ENCODE data around the gene WNK2.

Gene WNK2

DNA sequence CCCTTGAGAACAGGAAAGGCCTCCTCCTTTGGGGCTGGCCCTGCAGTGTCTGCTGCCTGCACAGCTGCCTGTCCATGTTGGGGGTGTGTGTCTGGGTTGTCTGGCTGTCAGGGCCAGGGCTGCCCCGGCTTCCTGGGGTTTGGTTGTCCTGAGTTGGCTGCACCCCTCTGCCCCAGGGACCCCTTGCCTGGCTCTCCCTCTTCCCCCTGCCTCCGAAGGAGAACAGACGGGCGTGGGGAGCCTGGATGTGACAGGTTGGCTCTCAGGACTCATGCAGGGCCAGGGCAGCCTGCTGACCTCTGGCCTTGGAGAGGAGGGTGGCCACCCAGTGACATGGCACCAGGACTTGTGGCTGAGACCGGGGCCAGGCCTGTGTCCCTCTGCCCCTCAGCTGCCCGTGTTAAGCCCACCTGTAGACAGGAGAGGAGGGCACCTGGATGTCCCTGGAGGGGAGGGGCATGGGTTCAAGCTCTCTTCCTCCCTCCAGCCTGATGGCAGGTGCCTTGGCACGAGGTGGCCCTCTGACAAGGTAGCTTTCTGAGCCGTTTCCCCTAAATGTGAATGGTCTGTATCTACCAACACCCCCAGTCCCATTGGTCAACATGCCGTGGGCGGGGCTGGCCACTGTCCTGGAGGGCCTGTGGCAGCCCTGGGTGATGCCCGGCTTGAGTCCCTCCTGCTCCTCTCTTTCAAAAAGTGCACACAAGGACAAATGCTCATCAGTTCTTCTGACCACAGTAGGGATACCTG is 34.9 kb downstream of the WNK2 start:
- Histone ChIP-seq H3K9ac (ENCODE audit: low read depth, low read length) (no peak overlapping the region), H3K4me2 (ENCODE audit: low read length) (no peak overlapping the region), H3K27me3 (ENCODE audit: control insufficient read depth, insufficient read depth, low read length) (peaks cover 10% of the 10 kb centered on the region), H3K9me3 (replicated peaks; ENCODE audit: low read length) (no peaks in the 10 kb centered on the region), H3K4me1 (ENCODE audit: control insufficient read depth, insufficient read depth, low read length) (peaks cover 11% of the 10 kb centered on the region), H3K36me3 (ENCODE audit: insufficient read depth, low read length) (no peaks in the 10 kb centered on the region), H3K4me3 (ENCODE audit: low read length) (no peak overlapping the region)

DNA sequence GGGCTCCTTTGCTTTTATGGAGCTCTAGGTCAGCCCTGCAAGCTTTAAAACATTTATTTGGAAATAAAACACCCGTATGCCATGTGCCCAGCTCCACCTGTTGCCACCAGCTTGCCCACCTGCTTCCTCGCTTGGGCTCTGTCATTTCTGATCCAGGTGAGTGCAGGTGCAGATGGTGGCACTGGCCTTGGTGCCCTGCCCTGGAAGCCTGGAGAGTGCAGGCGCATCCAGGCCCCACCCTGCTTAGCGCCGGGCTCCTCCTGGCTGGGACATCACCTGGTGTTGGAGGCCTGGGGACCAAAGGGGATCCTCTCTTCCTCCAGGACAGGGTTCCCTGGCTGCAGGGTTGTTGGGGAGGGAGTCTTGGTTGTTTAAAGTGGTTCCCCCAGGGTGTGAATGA is 35.8 kb downstream of the WNK2 start:
- H3K4me3 ChIP-seq (ENCODE audit: low read length) = no peak overlapping the region
- peaks cover 12% of the 10 kb centered on the region for H3K4me1 ChIP-seq (ENCODE audit: control insufficient read depth, insufficient read depth, low read length)
- no peaks in the 10 kb centered on the region for H3K9me3 ChIP-seq (replicated peaks; ENCODE audit: low read length)
- peaks cover 10% of the 10 kb centered on the region for H3K27me3 ChIP-seq (ENCODE audit: control insufficient read depth, insufficient read depth, low read length)
- H3K36me3 ChIP-seq (ENCODE audit: insufficient read depth, low read length) = no peaks in the 10 kb centered on the region
- no peak overlapping the region for H3K4me2 ChIP-seq (ENCODE audit: low read length)
- no peak overlapping the region for H3K9ac ChIP-seq (ENCODE audit: low read depth, low read length)

DNA sequence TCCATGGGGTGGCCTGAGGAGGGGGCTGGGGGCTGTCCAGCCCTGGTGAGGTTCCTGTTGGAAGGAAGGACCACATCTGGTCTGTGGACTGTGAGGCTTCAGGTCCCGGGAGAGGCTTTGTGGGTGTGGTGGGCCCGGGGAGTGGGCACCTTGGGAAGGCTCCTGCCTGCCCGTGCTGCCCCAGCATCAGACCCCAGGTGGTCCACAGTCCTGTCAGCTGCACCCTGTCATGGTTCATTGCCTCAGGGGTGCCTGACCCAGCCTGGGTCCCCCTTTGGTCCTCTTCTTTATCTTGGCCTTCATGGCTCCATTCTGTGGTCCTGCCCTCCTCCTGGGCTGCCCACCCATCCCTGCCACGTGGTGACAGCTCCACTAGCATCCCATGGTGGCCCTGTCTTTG is 36.7 kb downstream of the WNK2 start:
- H3K4me3 ChIP-seq (ENCODE audit: low read length) = no peak overlapping the region
- peaks cover 12% of the 10 kb centered on the region for H3K4me1 ChIP-seq (ENCODE audit: control insufficient read depth, insufficient read depth, low read length)
- peaks cover 10% of the 10 kb centered on the region for H3K27me3 ChIP-seq (ENCODE audit: control insufficient read depth, insufficient read depth, low read length)
- no peaks in the 10 kb centered on the region for H3K9me3 ChIP-seq (replicated peaks; ENCODE audit: low read length)
- H3K36me3 ChIP-seq (ENCODE audit: insufficient read depth, low read length) = no peaks in the 10 kb centered on the region
- no peak overlapping the region for H3K9ac ChIP-seq (ENCODE audit: low read depth, low read length)
- H3K4me2 ChIP-seq (ENCODE audit: low read length) = no peak overlapping the region

DNA sequence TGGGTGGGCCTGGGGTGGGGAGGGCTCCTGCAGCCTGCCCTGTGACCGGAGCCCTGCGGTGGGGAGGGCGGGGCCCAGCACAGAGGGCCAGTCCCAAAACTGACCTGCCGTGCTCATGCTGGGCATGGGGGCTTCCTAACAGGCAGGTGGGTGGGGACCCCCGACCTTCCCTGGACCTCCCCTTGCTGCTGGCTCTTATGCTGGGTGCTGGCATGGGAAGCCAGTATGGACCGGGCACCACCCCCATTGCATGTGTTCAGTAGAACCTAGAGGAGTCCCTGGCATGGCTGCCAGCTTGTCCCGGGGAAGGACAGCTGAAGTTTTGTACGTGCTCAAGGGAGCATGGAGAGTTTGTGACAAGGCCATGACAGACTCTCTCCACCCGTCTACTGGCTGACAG is 37.1 kb downstream of the WNK2 start:
- Histone ChIP-seq H3K4me1 (ENCODE audit: control insufficient read depth, insufficient read depth, low read length) (peaks cover 12% of the 10 kb centered on the region), H3K4me2 (ENCODE audit: low read length) (no peak overlapping the region), H3K9ac (ENCODE audit: low read depth, low read length) (no peak overlapping the region), H3K27me3 (ENCODE audit: control insufficient read depth, insufficient read depth, low read length) (peaks cover 10% of the 10 kb centered on the region), H3K4me3 (ENCODE audit: low read length) (no peak overlapping the region), H3K9me3 (replicated peaks; ENCODE audit: low read length) (no peaks in the 10 kb centered on the region), H3K36me3 (ENCODE audit: insufficient read depth, low read length) (no peaks in the 10 kb centered on the region)

DNA sequence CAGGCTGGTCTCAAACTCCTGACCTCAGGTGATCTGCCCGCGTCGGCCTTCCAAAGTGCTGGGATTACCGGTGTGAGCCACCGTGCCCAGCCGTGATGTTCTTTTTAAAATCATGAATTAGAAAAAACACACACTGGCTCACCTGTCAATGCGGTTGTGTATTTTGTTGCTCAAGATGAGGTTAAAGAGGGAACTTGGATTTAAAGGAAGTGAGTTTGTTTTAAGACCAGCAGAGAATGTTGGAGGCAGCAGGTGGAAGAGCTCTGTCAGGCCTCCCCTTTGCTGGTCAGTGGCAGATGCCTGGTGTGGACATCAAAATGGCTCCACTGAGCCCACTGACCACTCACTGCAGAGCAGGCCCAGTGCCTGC is 38.9 kb downstream of the WNK2 start:
- no peaks in the 10 kb centered on the region for H3K9me3 ChIP-seq (replicated peaks; ENCODE audit: low read length)
- no peaks in the 10 kb centered on the region for H3K36me3 ChIP-seq (ENCODE audit: insufficient read depth, low read length)
- H3K9ac ChIP-seq (ENCODE audit: low read depth, low read length) = no peak overlapping the region
- H3K27me3 ChIP-seq (ENCODE audit: control insufficient read depth, insufficient read depth, low read length) = peaks cover 10% of the 10 kb centered on the region
- no peak overlapping the region for H3K4me3 ChIP-seq (ENCODE audit: low read length)
- H3K4me1 ChIP-seq (ENCODE audit: control insufficient read depth, insufficient read depth, low read length) = peaks cover 12% of the 10 kb centered on the region
- H3K4me2 ChIP-seq (ENCODE audit: low read length) = peak overlapping the region; percentile 66

DNA sequence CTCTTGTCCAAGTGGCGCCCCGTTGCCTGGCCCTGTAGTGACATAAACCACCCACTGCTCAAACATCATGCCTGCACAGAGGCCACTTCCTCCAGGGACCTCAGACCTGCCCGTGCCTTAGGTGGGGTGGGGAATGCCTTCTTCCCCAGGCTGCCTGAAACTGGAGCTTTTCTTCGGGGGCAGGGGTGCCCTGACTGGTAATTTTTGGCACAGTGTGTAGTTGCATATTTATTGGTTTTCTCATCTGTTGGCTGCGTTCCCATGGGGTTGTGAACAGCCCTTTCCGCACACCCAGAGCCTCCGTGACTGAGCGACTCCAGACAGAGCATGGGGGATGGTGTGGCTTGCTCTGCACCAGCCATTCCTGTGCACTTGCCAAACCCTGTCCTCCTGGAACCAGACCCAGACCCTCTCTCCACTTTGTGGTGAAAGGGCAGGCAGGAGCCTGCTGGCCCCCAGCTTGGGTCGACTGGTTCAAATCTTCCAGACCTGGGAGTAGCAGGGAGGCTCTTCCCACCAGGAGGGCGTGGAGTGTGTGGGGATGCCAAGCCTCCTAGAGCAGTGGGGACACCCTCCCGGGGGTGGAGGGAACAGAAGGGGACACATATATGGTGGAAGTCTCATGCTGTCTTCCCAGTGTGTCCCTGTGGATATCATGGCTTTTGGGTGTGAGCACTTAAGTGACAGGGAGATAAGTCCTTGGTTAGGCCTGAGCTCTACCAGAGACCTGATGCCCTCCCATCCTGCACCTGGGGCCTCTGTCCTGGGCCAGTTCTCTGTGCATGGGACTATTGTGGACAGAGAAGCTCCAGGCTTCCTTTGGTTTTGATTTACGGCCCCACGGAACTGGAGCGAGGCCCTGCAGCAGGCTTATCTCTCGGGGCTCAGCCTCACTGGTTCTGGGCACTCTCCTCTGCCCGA is 39.6 kb downstream of the WNK2 start:
- Histone ChIP-seq H3K27me3 (ENCODE audit: control insufficient read depth, insufficient read depth, low read length) (peaks cover 10% of the 10 kb centered on the region), H3K4me1 (ENCODE audit: control insufficient read depth, insufficient read depth, low read length) (peaks cover 12% of the 10 kb centered on the region), H3K4me3 (ENCODE audit: low read length) (peak overlapping the region; percentile 35), H3K9ac (ENCODE audit: low read depth, low read length) (no peak overlapping the region), H3K36me3 (ENCODE audit: insufficient read depth, low read length) (no peaks in the 10 kb centered on the region), H3K9me3 (replicated peaks; ENCODE audit: low read length) (no peaks in the 10 kb centered on the region), H3K4me2 (ENCODE audit: low read length) (peak overlapping the region; percentile 66)

DNA sequence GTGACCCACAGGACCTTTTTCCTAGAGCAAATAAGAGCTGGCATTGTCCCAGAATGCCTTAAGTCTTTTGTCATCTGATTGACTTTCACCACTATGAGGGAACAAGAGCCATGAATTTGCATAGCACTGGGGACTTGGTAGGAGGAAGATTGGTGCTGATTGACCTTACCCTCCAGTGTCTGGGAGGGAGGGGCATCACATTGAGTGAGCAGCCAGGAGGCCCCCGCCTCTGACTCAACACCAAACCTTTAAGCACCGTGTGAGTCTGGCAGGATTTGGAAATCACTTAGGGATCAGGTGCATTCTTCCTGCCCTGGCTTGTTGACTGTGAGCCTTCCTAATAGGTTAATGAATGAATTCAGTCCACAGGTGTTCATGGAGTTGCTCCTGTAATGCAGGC is 40.7 kb downstream of the WNK2 start:
- H3K36me3 ChIP-seq (ENCODE audit: insufficient read depth, low read length) = no peaks in the 10 kb centered on the region
- no peak overlapping the region for H3K4me2 ChIP-seq (ENCODE audit: low read length)
- no peak overlapping the region for H3K9ac ChIP-seq (ENCODE audit: low read depth, low read length)
- peaks cover 10% of the 10 kb centered on the region for H3K27me3 ChIP-seq (ENCODE audit: control insufficient read depth, insufficient read depth, low read length)
- no peak overlapping the region for H3K4me3 ChIP-seq (ENCODE audit: low read length)
- H3K4me1 ChIP-seq (ENCODE audit: control insufficient read depth, insufficient read depth, low read length) = peaks cover 12% of the 10 kb centered on the region
- H3K9me3 ChIP-seq (replicated peaks; ENCODE audit: low read length) = no peaks in the 10 kb centered on the region

DNA sequence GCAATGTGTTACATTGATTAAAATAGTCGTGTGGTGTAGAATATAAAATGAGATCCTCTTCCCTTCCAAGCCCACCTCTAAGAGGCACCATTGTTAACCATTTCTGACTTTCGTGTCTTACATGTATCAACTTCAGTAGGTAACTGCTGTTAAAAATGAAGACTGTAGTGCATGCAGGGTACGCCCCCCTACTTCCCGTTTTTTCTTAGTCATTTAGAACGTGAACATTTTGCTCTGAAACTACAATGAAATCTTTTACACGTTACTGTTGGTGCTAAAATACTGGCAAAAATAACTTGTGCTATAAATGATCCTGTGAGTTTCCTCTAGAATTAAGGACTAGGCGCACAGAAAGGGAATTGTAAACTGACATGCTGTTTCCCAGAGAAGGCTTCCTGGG is 41.5 kb downstream of the WNK2 start:
- Histone ChIP-seq H3K36me3 (ENCODE audit: insufficient read depth, low read length) (no peaks in the 10 kb centered on the region), H3K4me1 (ENCODE audit: control insufficient read depth, insufficient read depth, low read length) (peaks cover 12% of the 10 kb centered on the region), H3K27me3 (ENCODE audit: control insufficient read depth, insufficient read depth, low read length) (peaks cover 10% of the 10 kb centered on the region), H3K4me3 (ENCODE audit: low read length) (no peak overlapping the region), H3K4me2 (ENCODE audit: low read length) (no peak overlapping the region), H3K9ac (ENCODE audit: low read depth, low read length) (no peak overlapping the region), H3K9me3 (replicated peaks; ENCODE audit: low read length) (no peaks in the 10 kb centered on the region)

DNA sequence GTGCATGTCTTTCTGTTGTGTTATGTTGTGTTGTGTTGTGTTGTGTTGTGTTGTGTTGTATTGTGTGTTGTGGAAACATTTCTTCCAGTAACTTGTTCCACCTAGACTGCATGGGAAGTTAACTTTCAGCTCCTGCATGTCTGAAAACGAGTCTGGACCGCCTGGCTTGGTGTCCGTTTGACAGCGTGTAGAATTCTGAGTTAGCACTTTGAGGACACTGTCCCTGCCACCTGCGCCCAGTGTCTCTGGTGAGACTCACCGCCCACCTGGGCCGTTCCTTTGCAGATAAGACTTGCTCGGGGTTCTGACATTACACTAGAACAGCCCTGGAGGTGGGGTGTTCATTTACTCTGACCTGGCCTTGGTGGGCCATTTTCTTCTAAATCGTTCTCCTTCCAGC is 42.0 kb downstream of the WNK2 start:
- H3K27me3 ChIP-seq (ENCODE audit: control insufficient read depth, insufficient read depth, low read length) = peaks cover 10% of the 10 kb centered on the region
- H3K4me1 ChIP-seq (ENCODE audit: control insufficient read depth, insufficient read depth, low read length) = peaks cover 12% of the 10 kb centered on the region
- H3K4me3 ChIP-seq (ENCODE audit: low read length) = no peak overlapping the region
- no peak overlapping the region for H3K9ac ChIP-seq (ENCODE audit: low read depth, low read length)
- H3K36me3 ChIP-seq (ENCODE audit: insufficient read depth, low read length) = no peaks in the 10 kb centered on the region
- no peak overlapping the region for H3K4me2 ChIP-seq (ENCODE audit: low read length)
- H3K9me3 ChIP-seq (replicated peaks; ENCODE audit: low read length) = no peaks in the 10 kb centered on the region

DNA sequence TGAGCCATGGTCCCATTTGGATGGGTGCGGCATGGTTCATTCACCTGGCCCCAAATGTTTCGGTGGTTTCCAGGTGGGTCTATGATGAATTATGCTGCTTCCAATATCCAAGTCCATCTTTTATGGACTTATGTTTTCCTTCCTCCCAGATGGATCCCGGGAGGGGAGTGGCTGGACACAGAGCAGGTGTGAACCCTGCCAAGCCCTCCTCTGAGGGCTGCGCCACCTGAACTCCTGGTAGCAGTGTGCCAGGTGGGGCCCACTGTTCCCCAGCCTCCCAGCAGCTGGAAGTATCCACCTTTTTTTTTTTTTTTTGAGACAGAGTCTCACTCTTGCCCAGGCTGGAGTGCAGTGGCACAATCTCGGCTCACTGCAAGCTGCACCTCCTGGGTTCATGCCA is 42.9 kb downstream of the WNK2 start:
- Histone ChIP-seq H3K9me3 (replicated peaks; ENCODE audit: low read length) (no peaks in the 10 kb centered on the region), H3K4me1 (ENCODE audit: control insufficient read depth, insufficient read depth, low read length) (peaks cover 12% of the 10 kb centered on the region), H3K9ac (ENCODE audit: low read depth, low read length) (no peak overlapping the region), H3K36me3 (ENCODE audit: insufficient read depth, low read length) (no peaks in the 10 kb centered on the region), H3K27me3 (ENCODE audit: control insufficient read depth, insufficient read depth, low read length) (peaks cover 5% of the 10 kb centered on the region), H3K4me2 (ENCODE audit: low read length) (no peak overlapping the region), H3K4me3 (ENCODE audit: low read length) (no peak overlapping the region)

DNA sequence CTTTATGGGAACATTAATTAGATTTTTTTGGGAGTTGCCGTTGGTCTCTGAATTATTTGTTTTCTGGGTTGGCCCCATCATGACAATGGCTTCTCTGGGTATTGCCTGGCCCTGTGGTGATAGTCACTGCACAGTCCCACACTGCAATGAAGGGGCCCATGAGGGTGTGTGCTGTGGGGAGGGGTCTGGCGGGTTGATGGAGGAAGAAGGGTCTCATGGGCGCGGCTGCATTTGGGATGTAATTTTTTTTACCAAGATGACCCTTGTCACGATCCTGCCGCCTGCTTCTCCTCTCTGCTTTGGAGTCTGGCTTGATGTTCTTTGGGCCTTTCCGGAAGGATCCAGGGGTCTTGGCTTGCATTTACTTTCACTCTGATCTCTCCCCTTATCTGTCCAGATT is 44.1 kb downstream of the WNK2 start:
- no peak overlapping the region for H3K9ac ChIP-seq (ENCODE audit: low read depth, low read length)
- no peak overlapping the region for H3K4me3 ChIP-seq (ENCODE audit: low read length)
- peaks cover 9% of the 10 kb centered on the region for H3K27me3 ChIP-seq (ENCODE audit: control insufficient read depth, insufficient read depth, low read length)
- peaks cover 10% of the 10 kb centered on the region for H3K4me1 ChIP-seq (ENCODE audit: control insufficient read depth, insufficient read depth, low read length)
- no peaks in the 10 kb centered on the region for H3K9me3 ChIP-seq (replicated peaks; ENCODE audit: low read length)
- H3K36me3 ChIP-seq (ENCODE audit: insufficient read depth, low read length) = no peaks in the 10 kb centered on the region
- no peak overlapping the region for H3K4me2 ChIP-seq (ENCODE audit: low read length)

Data from skeletal muscle satellite cell (primary cell).